Kidney (tissue), 14 donors: Measurements from ENCODE around the gene MAVS. TPM values are rescaled to one million over a fixed set of nuclear protein-coding genes. Genes with fewer than 3 reads are reported as not detected.

Experiments used
- DNase-seq, 5 donors: peaks; one replicate each; pipeline ENCODE4 v3.0.0-alpha.2; 2013 to 2020
- FAIRE-seq: peaks from 2 replicates; lab custom pipeline; 2012; peaks lifted over from hg19 to GRCh38; lab: Jason Lieb, UNC
- H3K27ac ChIP-seq, 2 donors: one replicate each; pipeline ENCODE4 v1.7.0; 2013; ENCODE audit warnings: low read depth in 2 of 2, low read length in 2 of 2, inconsistent platforms in 1 of 2
- H3K27me3 ChIP-seq: one replicate; pipeline ENCODE4 v1.7.1; 2013; ENCODE audit warnings: low read length, inconsistent platforms; ENCODE audit not compliant: control insufficient read depth, insufficient read depth
- H3K36me3 ChIP-seq, 3 donors: one replicate each; pipeline versions ENCODE4 v1.7.0 to v1.7.1; 2013; ENCODE audit warnings: low read length in 3 of 3, control low read depth in 1 of 3, inconsistent platforms in 1 of 3; ENCODE audit not compliant: insufficient read depth in 3 of 3, control insufficient read depth in 2 of 3
- H3K4me1 ChIP-seq, 3 donors: one replicate each; pipeline versions ENCODE4 v1.7.0 to v1.7.1; 2013; ENCODE audit warnings: low read length in 3 of 3, inconsistent platforms in 1 of 3, low read depth in 1 of 3; ENCODE audit not compliant: control insufficient read depth in 2 of 3, insufficient read depth in 2 of 3
- H3K4me3 ChIP-seq, 3 donors: one replicate each; pipeline versions ENCODE4 v1.7.0 to v1.8.1; 2013; ENCODE audit warnings: low read length in 3 of 3, control low read depth in 1 of 3, inconsistent platforms in 1 of 3
- H3K9ac ChIP-seq, 3 donors: one replicate each; pipeline versions ENCODE4 v1.7.0 to v1.7.1; 2013; ENCODE audit warnings: low read length in 3 of 3, control low read depth in 1 of 3, inconsistent platforms in 1 of 3
- H3K9me3 ChIP-seq, 3 donors: one replicate each; pipeline versions ENCODE4 v1.7.0 to v1.7.1; 2013; ENCODE audit warnings: low read length in 3 of 3, control low read depth in 1 of 3, inconsistent platforms in 1 of 3; ENCODE audit not compliant: control insufficient read depth in 2 of 3, insufficient read depth in 1 of 3
- CTCF ChIP-seq: IDR thresholded peaks from 3 replicates; pipeline ENCODE4 v1.5.1; 2012; ENCODE audit warnings: mild to moderate bottlenecking, moderate library complexity, borderline replicate concordance; ENCODE audit not compliant: insufficient read depth; ENCODE audit errors: extremely low read depth
- intact Hi-C: fragments of 100-400 bp; cut with DNase I; formaldehyde crosslinking; loops from one replicate; pipeline ENCODE4 v1.11.1; 2022
- polyA plus RNA-seq: library from polyadenylated mRNA; stranded (reverse); fragments of 350-450 nt; fragmentation: Illumina TruSeq; extraction: RNeasy Lipid Tissue Mini Kit (QIAGEN cat#74804); gene quantifications from one replicate; pipeline ENCODE4 v1.2.3, GENCODE V29; 2014; ENCODE audit warnings: low read depth, low replicate concordance; ENCODE audit not compliant: insufficient read depth
- total RNA-seq: library from RNA; stranded (reverse); fragmentation: NEBNext Ultra II Directional; extraction: Animal tissue kit (Norgen Biotek cat#: 25700); gene quantifications from one replicate; pipeline ENCODE4 v1.2.1, GENCODE V29; 2021
- donor health status: control.
- donor health status: control.
- donor health status: control.
- donor health status: control.
- donor health status: control.
- donor health status: DM: yes; HTN: yes; CAD: no.
- donor health status: Normal renal cell carcinoma (clear cell type).

MAVS gene
- total and polyA plus RNA-seq, 2 donors from 2014 or later = 10.0 to 46.8 TPM

DNA sequence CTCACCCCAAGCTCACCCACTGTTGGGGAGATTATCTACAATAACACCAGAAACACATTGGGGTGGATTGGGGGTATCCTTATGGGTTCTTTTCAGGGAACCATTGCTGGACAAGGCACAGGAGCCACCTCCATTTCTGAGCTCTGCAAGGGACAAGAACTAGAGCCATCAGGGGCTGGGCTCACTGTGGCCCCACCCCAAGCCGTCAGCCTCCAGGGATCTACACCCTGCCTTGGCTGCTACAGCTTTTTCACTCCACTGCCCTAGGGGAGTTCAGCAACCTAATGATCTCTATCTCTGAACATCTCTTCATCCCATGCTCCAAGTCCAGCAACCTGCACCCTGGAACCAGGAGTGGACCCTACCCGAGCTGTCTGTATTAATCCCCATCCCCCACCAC is 21.2 kb downstream of the MAVS start:
- no peaks in the 10 kb centered on the region for H3K9me3 ChIP-seq
- no peak overlapping the region for H3K27ac ChIP-seq
- intact Hi-C loops = no loop called here
- FAIRE-seq (no peak), DNase-seq (no peak)
- no peaks in the 10 kb centered on the region for H3K4me1 ChIP-seq
- no peaks in the 10 kb centered on the region for H3K27me3 ChIP-seq
- H3K4me3 ChIP-seq = no peak overlapping the region
- TF ChIP-seq CTCF = no peak
- H3K36me3 ChIP-seq = peaks cover 2 to 41% (median 28%) of the 10 kb centered on the region in 3 donors
- H3K9ac ChIP-seq = no peak overlapping the region

- FAIRE-seq = no peak
Observed at GRCh38 chr20:3869839-3870634, 23.4 kb downstream of the MAVS start.

GRCh38 chr20:3871550-3872265 is 25.1 kb downstream of the MAVS start:
- intact Hi-C loops = no loop called here
- peak in 2 of 5 donors; percentile 41 to 44 for DNase-seq
- no peak for TF ChIP-seq CTCF

More at GRCh38 chr20:3869839-3870634, 23.4 kb downstream of the MAVS start:
- DNase-seq = peak in 1 of 5 donors; percentile 48
- Histone ChIP-seq H3K4me1 (no peaks in the 10 kb centered on the region), H3K9me3 (no peaks in the 10 kb centered on the region), H3K4me3 (no peak overlapping the region), H3K27me3 (no peaks in the 10 kb centered on the region), H3K9ac (no peak overlapping the region), H3K27ac (no peak overlapping the region), H3K36me3 (peaks cover 0 to 28% (median 16%) of the 10 kb centered on the region in 3 donors)
- intact Hi-C loops = no loop called here
- no peak for TF ChIP-seq CTCF

More at GRCh38 chr20:3871550-3872265, 25.1 kb downstream of the MAVS start:
- H3K36me3 ChIP-seq = peaks cover 0 to 21% (median 9%) of the 10 kb centered on the region in 3 donors
- no peaks in the 10 kb centered on the region for H3K27me3 ChIP-seq
- H3K9ac ChIP-seq = no peak overlapping the region
- no peaks in the 10 kb centered on the region for H3K9me3 ChIP-seq
- H3K4me1 ChIP-seq = no peaks in the 10 kb centered on the region
- no peak for FAIRE-seq
- H3K4me3 ChIP-seq = no peak overlapping the region
- H3K27ac ChIP-seq = no peak overlapping the region
